ENCODE results near the gene RIMKLA.

Gene RIMKLA

GRCh38 chr1:42379794-42380585 lies 602 bp upstream of the RIMKLA start:
- peak in 1 of 2 donors; percentile 22 for DNase-seq

DNA sequence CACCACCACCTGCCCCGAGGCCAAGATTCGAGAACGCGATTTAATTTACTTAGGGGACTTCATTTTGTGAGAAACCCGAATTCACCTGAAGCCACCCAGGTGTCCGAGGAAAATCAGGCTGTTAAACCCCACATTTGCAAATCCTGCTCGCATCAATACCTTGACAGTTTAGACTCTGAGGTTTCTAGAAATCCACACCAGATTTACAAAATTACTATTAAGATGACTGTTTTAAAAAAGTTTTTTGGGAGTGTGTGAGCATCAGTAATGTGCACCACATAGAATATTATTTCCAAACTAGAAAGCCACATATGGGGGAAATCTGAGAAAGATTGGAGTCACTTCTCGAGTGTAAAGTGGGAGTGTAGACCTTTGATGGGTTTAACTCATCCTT lies 685 bp downstream of the RIMKLA start:
- no peak for DNase-seq

- no peak for DNase-seq
Measured at GRCh38 chr1:42385283-42385682, 4.7 kb downstream of the RIMKLA start.

DNA sequence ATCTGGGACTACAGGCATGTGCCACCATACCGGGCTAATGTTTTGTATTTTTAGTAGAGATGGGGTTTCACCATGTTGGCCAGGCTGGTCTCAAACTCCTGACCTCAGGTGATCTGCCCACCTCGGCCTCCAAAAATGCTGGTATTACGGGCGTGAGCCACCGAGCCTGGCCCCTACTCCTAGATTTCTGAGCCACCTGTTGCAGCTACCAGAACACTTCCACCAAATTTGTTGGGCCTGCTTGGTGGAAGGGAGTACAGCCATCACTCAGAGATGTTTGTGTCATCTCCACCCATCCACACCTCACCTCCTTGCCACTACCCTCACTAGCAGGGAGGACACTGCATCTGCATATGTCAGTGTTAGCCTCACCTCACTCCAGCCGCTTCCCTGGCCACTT lies 5.5 kb downstream of the RIMKLA start:
- no peak for DNase-seq

GRCh38 chr1:42392255-42392654 lies 11.7 kb downstream of the RIMKLA start:
- no peak for DNase-seq

GRCh38 chr1:42392967-42393848 lies 12.6 kb downstream of the RIMKLA start:
- no peak for DNase-seq

DNA sequence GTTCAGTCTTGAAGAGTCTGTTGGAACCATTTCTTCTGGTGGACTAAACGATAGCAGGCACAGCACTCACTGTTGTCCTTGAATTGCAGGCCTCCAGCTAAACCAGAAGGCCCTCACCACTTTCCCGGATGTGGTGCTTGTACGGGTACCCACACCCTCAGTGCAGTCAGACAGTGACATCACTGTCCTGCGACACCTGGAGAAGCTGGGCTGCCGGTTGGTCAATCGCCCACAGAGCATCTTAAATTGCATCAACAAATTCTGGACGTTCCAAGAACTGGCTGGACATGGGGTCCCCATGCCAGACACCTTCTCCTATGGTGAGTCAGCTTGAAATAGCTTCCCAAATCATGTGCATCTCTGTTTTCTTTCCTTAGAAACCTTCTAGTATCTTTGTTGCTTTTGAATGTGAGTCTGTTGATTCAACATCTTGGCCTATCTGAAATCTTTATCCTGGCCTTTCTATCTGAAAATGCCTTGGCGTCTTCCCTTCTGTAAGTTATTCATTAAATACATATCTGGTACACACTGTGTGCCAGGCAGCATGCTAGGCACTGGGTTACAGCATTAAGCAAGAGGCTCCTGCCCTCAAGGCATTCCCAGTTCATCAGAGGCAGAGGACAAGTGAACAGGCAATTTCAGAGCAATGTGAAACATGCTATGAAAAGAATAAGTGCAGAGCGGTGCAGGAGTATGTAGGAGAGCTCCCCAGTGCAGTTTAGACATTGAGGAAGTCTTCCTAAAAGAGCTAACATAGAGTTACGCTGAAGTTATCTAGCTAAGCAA lies 18.9 kb downstream of the RIMKLA start:
- DNase-seq = no peak

- DNase-seq = no peak
Measured at GRCh38 chr1:42403880-42404400, 23.3 kb downstream of the RIMKLA start.

DNA sequence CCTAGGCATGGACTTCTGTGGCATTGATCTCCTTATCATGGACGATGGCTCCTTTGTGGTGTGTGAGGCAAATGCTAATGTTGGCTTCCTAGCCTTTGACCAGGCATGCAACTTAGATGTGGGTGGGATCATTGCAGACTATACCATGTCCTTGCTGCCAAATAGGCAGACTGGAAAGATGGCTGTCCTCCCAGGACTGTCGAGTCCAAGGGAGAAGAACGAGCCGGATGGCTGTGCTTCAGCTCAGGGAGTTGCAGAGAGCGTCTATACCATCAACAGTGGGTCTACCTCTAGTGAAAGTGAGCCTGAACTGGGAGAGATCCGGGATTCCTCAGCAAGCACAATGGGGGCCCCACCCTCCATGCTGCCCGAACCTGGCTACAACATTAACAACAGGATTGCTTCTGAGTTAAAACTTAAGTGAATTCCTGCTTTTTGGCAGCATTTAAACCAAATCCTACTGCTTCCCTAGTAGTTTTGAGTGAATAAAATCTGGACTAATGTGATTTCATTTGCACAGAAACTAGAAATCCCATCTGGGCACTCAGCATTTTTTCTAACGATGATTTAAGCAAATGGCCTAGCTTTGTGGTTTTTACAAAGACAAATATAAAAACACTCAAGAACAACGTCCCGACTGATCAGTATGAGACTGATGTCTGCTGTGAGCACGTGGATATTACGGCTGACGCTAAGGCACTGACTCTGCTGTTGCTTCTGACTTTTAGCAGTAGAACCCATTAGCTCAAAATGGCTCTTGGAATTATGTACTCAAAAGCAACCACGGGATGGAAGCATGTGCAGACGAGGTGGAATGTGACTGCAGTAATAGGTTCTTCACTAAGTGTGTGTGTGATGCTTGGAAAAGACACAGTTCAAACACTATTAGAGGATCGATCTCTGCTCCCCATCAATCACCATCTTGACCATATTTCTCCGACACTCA lies 34.2 kb downstream of the RIMKLA start:
- DNase-seq = no peak

DNA sequence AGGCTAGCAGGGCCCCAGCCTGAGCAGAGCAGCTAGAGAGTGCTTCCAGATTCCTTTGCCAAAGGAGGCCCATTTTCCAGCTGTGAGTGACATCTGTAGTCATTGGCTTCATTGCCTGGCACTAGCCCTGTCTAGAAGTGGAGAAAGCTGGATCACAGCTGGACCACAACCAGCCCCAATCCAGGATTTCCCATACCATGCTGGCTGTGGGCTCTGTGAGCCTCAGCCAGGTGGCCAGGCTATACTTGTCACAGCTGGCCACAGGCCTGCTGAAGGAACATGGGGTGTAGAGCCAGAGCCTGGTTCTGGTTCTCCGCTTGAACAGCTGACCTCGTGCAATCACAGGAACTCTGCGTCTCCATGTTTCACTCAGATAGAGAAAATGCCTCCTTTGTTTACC lies 36.6 kb downstream of the RIMKLA start:
- DNase-seq = no peak

GRCh38 chr1:42418516-42418915 lies 37.9 kb downstream of the RIMKLA start:
- DNase-seq = no peak

DNA sequence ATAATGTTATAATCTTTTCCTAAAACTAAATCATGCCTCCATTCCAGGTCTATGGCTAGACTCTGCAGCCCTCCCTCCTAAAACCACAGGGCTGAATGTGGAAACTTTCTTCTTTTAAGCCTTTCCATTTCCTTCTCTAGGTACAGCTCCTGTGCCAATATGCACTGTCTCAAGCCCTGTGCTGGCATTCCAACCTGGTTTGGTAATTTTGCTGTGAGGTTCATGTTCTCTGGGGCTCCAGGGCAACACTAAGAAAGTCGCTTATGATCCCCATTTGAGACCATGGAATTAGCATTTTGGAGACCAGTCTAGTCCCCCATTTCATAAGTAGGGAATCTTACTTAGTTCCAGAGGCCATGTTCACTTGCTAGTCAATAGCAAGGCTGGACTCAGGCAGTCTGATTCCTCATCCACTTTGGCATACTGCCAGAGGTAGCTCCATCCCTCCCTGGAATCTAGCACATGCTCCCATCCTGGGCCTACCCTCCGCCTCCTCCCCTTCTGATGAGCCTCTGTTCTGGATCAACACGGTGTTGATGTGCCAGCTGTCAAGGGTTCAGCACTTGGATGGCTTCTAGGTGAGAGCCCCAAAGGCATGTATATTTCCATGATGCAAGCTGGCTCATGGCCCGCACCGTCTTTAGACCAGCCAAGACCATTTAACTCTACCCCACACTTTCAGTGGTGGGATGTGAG lies 38.7 kb downstream of the RIMKLA start:
- DNase-seq = no peak

GRCh38 chr1:42420121-42420520 lies 39.5 kb downstream of the RIMKLA start:
- no peak for DNase-seq

GRCh38 chr1:42420911-42421585 lies 40.5 kb downstream of the RIMKLA start:
- no peak for DNase-seq

- DNase-seq = no peak
Measured at GRCh38 chr1:42422737-42423136, 42.1 kb downstream of the RIMKLA start.

GRCh38 chr1:42423681-42424080 lies 43.1 kb downstream of the RIMKLA start:
- no peak for DNase-seq

DNA sequence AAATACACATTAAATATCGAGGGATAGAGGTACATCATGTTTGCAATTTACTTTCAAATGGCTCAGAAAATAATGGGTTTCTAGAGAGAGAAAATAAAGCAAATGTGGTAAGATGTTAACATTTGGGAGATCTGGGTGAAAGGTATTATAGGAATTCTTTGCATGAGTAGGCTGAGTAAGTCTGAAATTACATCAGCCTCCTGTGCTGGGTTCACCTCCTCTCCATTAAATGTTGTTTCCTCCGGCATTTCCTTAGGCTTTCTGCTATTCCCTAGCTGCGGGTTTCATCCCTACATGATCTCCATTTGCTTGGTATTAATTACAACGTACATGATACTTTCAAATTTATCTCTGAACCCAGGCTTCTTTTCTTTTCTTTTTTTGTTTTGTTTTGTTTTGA lies 43.6 kb downstream of the RIMKLA start:
- no peak for DNase-seq

- no peak for DNase-seq
Measured at GRCh38 chr1:42427240-42427639, 46.6 kb downstream of the RIMKLA start.

GRCh38 chr1:42429603-42430002 lies 49.0 kb downstream of the RIMKLA start:
- no peak for DNase-seq

GRCh38 chr1:42430286-42431135 lies 49.9 kb downstream of the RIMKLA start:
- DNase-seq = no peak

All from stimulated activated CD4-positive, alpha-beta T cell treated with anti-CD3 and anti-CD28 coated beads, Interleukin-2, amount 100 ng/mL, for 24 hours (primary cell).